HG03025 (cell line): ENCODE data around the gene RNU7-1.

Experiments
- ATAC-seq: cut with Tn5 transposase; IDR thresholded peaks from one replicate; pipeline ENCODE4 v1.9.1; 2021; ENCODE audit warnings: mild to moderate bottlenecking, moderate library complexity; ENCODE audit not compliant: unreplicated experiment, low FRiP score

The RNU7-1 gene

GRCh38 chr12:6917491-6918231, 26.0 kb upstream of the RNU7-1 start:
- no peak for ATAC-seq

GRCh38 chr12:6919588-6919987, 24.0 kb upstream of the RNU7-1 start:
- ATAC-seq, result no peak

- ATAC-seq, result no peak
These were observed 22.1 kb upstream of the RNU7-1 start for GRCh38 chr12:6921539-6921938.

- ATAC-seq, result no peak
These were observed 21.3 kb upstream of the RNU7-1 start for GRCh38 chr12:6921996-6922946.

GRCh38 chr12:6923003-6923732, 20.4 kb upstream of the RNU7-1 start:
- ATAC-seq, result no peak

- no peak for ATAC-seq
These were observed 19.8 kb upstream of the RNU7-1 start for GRCh38 chr12:6923851-6924250.

GRCh38 chr12:6925239-6925539, 18.4 kb upstream of the RNU7-1 start:
- ATAC-seq, result no peak

- no peak for ATAC-seq
These were observed 17.9 kb upstream of the RNU7-1 start for GRCh38 chr12:6925540-6926279.

- ATAC-seq, result no peak
These were observed 16.1 kb upstream of the RNU7-1 start, which contains the start of gene ATN1 for GRCh38 chr12:6927379-6928021. Gene ATN1 (plus strand): TSS chr12:6927959. CDS start chr12:6934002, 6,043 bp downstream.

GRCh38 chr12:6928022-6928702, 15.5 kb upstream of the RNU7-1 start:
- ATAC-seq, result no peak

GRCh38 chr12:6928703-6929407, 14.8 kb upstream of the RNU7-1 start:
- no peak for ATAC-seq

- ATAC-seq, result no peak
These were observed 13.9 kb upstream of the RNU7-1 start for GRCh38 chr12:6929466-6930452.

GRCh38 chr12:6932766-6933165, 10.8 kb upstream of the RNU7-1 start:
- no peak for ATAC-seq

- no peak for ATAC-seq
These were observed 9.5 kb upstream of the RNU7-1 start for GRCh38 chr12:6934110-6934509.

- no peak for ATAC-seq
These were observed 8.0 kb upstream of the RNU7-1 start for GRCh38 chr12:6935371-6936193.

- no peak for ATAC-seq
These were observed 7.4 kb upstream of the RNU7-1 start for GRCh38 chr12:6936194-6936635.
